Fibroblast of the conjunctiva (primary cell): Measurements from ENCODE around the gene GABBR1.

Experiments
- DNase-seq: peaks from one replicate; pipeline ENCODE4 v3.0.0-alpha.2; 2010; ENCODE audit warnings: low read depth

GABBR1 gene

DNA sequence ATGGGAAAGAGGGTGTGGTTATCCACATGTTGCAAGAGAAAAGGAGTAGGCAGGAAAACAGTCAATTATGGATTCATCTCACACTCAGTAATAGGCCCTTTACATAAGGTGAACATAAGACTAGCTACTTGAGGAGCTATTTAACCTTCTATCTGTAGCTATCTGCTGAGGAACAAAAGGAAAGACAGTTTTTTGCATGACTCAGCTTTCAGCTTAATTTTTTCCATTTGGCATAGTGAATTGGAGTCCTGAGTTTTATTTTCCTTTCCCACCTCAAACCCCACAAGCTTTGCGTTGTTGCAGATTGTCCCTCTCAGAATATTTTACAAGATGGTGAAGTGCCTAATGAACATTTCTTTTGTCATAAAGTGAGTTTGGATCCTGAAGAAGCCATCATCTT is 105.9 kb downstream of the GABBR1 start:
- DNase-seq, result no peak

DNA sequence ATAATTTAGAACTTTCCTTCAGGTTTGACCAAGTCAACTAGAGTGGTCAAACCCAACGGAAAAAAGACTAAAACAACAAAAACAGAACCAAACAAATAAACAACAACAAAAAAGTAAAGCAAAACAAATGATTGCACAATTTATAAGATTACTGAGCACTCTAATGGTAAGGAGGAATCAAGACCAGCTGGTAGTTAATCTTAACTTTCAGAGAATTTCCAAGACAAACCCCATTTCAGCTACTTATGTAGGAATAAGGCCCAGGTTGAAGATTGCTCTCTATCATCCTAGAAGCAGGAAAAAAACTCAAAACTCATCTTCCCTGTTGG is 107.7 kb downstream of the GABBR1 start:
- DNase-seq, result no peak

DNA sequence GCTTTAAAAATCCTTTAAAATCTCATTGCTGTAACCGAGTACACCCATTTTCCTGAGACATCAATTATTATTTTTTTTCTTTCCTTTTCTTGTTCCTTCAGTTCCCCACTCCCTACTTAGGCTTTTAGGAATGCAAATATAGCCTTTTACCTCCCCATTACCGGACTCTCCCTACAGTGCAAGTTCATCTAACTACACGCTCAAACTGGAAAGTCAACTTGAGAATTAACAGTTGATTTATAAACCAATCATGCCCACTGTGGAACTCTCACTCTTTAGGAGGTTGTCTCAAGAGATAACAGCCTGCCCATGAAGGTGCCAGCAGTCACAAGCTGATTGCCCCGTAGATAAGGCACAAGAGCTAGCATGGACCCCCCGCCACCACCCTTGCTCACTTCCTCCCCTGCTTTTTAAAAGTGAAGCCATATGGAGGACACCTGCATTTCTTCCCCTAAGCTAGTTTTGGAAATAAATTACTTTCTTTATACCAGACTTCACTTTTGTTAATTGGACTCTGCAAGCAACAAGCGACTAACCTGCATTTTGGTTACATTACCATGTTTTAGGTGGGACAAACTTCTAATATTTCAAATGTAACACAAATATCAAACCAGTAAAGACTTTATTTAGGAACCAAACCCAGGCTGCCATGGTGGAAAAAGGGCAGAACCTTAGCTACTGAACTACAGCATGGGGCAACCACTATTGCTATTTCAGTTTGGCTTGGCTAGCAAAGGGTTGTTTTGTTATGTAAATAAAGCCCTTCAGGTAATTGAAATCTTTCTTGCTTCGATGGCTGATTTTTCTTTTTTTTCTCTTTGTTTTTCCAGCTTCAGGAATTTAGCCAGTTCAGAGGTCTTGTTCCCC is 108.3 kb downstream of the GABBR1 start:
- no peak for DNase-seq

DNA sequence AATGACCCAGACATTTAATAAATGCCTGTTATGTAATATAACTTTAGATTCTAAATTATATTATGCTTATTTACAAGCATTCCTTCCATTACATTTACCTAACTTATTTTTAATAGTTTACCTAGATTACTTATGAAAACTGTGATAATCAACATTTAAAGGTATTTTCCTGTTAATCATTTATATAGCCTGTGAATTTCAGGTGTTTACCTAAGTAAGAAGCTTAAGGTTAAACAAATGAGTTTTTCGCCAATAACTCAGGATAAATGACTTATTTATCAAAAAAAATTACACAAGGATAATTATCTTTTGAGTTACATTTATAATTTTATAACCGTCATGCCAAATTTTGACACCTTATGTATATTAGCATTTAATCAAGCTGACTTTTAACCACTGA is 108.9 kb downstream of the GABBR1 start:
- DNase-seq, result no peak

DNA sequence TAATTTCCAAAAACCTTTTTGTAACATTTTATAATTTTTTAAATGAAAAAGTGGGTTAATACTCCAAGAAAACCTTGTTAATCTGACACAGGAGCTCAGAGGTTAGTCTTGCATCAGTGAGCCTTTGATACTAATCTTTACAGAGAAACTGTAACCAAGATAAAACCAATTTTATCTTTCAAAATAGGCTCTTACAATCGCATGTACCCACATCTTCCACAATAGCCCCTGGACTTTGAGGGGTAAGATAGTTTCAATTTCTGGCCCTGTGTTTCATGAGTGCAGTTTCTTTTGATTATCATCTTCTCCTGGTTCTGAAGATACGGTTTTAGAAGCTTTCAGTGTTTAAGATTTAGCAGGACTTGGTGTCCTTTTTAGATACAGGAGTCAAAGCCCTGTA is 110.8 kb downstream of the GABBR1 start:
- DNase-seq, result no peak

DNA sequence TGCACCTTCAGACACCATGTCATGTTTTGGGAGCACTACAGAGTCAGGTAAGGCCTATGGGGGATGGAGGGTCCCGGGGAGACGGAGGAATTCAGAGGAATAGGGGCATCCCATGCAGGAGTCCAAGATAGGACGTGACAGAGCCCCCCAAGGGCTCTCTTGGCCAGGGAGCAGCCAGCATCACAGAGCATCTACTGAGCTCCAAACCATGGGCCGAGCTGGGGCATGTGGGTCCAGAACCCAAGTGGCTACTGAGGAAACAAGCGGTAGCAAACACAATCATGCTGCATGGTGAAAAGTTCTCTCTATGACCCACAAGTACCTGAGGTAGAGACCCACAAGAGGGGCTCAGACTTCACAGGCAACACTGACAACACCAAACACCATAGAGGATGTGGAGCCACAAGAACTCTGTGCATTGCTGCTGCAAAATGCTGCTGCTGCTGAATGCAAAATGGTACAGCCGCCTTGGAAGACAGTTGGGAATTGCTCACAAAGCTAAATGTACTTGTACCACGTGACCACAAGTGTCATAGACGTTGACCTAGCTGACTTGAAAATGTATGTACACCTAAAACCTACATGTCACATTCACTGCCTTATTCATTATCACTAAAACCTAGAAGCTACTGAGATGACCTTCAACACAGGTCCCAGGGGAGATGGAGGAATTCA is 111.8 kb downstream of the GABBR1 start:
- DNase-seq, result no peak

DNA sequence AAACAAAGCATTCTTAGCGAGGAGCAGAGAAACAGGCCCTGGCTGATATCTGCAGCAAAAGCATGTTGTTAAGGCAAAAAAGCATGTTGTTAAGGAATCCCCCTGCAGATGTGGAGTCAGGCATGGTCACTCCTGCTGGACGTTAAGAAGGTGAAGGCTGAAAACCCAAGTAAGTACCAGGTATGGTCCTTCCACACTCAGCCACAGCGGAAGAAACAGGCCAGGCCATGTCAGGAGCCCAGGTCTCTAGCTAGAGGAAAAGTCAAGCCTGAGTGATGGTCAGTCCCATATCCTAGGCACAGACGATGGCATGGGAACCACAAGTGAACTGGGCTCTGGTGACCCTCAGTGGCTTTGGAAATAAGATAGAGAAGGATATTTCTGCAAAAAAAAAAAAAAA is 112.8 kb downstream of the GABBR1 start:
- no peak for DNase-seq

DNA sequence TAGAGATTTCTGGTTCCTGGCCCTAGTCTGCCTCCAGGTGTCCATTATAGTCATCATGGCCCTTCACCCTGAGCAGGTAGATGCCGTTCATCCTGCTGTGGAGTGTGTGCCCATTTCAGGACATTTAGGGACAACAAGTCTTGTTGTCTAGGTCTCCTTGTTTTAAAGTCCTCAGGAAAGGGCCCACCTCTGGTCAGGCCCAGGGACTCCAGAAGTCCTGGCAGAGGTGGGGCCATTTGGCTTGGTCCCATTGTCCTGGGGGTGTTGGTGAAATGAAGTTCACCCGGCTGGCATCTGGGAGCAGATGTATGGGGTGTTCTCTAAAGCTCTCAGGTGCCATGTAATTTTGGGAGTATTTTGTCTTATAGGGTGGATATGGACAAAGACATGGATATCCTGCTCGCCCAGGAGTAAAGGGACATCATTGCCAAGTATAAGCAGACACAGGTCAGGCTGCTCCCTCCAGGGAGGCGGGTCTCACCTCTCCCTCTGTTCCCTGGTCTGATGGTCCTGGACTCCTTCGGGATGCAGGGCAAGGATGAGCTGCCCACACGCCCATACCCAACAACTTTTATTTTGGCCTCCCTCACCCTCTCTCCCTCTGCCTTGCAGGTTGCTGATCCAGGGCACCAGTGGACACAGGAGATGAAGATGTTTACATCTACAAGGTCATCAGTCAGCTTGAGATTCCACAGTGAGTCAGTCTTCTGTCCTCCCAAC is 113.5 kb downstream of the GABBR1 start:
- no peak for DNase-seq

DNA sequence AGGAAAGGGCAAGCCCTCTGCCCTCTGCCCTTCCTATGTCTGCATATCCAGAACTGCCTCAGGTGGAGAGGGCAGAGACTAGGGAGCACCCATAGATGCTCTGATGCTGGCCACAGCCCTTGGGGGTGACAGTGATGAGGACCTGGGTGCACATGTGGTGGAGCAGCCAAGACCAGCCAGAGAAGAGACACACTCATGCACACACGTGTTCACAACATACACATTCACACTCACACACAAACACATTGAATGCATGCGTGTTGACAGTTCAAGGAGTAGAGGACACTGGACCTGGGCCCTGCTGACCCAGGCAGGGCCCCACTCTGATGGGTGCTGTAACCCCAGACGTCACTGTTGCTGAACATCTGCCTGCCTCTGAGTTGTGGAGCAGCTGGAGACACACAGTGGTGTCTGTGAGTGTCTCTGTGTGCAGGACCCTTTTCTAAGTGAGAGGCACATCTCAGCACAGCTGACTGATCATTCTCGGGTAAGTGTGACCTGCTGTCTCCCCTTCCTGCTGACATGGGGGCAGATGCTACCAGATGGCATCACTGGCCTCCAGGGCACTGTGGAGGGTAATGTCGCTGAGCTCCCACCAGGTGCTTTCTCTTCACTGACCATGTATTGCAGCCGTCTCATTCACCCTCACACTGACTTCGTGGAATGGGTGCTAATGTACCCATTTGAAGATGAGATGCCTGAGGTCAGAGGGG is 115.1 kb downstream of the GABBR1 start:
- DNase-seq, result no peak

DNA sequence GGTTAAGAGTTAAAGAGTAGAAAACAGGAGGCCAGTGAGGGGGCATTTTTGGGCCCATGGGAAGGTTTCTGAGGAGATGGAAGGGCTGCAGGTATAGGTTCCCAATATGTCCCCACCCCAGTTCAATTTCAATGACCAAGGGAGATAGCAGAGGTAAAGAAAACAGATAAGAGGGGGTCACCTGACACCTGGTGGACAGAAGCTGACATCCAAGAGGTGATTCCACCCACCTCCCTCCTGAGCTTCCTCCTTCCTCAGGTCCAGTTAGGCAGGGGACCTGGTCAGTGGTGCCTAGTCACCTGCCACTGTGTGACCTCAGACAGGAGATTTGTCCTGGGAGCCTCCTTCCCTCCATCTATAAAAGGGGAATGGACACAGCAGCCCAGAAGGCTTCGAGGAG is 115.7 kb downstream of the GABBR1 start:
- DNase-seq, result no peak

DNA sequence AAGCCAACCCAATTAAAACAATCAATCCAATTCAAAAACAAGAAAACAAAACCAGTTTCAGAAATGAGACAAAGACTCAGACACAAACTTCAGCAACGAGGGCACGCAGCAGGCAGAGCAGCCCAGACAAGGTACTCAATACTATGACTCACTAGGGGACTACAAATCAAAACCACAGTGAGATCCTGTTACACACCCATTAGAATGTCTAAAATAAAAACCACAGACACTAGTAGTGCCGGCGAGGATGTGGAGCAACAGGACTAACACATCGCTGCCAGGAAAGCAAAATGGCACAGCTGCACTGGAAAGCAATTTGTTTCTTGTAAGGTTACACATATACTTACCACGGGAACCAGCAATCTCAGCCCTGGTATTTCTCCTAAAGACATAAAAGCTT is 116.9 kb downstream of the GABBR1 start:
- DNase-seq, result no peak

DNA sequence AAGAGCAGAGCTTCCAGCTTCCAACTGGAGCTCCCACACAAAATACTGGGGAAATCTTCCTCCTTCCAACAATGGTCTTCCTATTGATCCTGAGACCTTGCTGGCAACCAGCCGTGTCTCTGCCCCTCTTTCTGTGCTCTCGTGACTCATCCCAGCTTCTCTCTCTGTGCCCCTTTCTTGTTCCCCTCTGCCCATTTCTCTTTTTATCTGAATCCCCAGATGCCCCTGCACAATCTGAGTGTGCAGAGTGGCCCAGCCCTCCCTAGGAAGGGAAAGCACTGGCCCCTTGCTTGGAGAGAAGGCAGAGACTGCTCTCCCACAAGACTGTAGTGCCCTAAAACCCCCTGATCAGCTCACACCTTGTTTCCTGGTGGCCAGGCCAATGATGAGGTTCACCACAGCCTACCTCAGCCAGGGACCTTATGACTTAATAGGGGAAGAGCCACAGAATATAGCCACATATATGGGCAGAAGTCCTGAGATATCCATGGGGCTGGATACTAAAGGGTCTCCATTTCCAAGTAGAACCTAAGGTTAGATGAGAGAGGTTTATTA is 122.2 kb downstream of the GABBR1 start:
- DNase-seq, result no peak

DNA sequence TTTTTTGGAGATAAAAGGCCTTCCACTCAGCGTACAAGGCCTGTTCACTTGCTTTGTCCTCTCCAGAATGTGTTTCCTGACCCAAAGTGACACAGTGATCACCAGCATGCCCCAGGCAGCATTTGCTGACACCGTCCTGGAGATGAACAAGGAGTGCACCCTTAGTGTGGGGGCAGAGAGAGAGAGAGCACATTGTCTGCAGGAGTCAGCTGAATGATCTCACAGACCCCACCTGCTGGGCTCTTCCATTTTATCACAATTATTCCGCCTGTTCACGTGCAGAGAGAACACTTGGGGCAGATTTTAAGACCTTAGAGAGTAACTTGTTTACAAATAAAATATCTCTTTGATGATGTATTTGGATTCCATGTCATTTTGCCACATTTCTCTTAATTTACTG is 122.8 kb downstream of the GABBR1 start:
- DNase-seq, result no peak
